Measurements from ENCODE around the gene LILRA5. TPM values are rescaled to one million over a fixed set of nuclear protein-coding genes. Genes with fewer than 3 reads are reported as not detected.
A peak's percentile ranks its signal among the peaks of the same experiment; 100 is the strongest.
"Not testable (repeated sequence)": the region's sequence is repeated elsewhere in the genome, so short reads cannot be mapped to it uniquely, and the experiment has no call there.

The LILRA5 gene
- total RNA-seq = under 1 TPM in 2 of 4 donors, not detected in 2; 0.45 to 0.81 TPM

GRCh38 chr19:54312436-54313377, at the start of gene LILRA5:
Gene LILRA5, minus strand, starts transcription at chr19:54313166. Its CDS starts 147 bp downstream, at chr19:54313019.
- Histone ChIP-seq H3K9me3 (no peaks in the 10 kb centered on the region), H3K27ac (no peak within 1 kb of the TSS), H3K4me3 (replicated peaks in 1 of 3) (no peak within 1 kb of the TSS), H3K36me3 (no peaks in the 10 kb centered on the region), H3K4me1 (no peaks in the 10 kb centered on the region), H3K27me3 (no peaks in the 10 kb centered on the region)
- intact Hi-C loops (cut with DNase I) = no loop called here
- 53 to 65% methylated on average over 9 to 10 of the region's 13 CpGs for WGBS, 2 donors
- no peak for TF ChIP-seq POLR2A (IDR thresholded peaks at IDR 0.05)
- TF ChIP-seq, protein P1, sequence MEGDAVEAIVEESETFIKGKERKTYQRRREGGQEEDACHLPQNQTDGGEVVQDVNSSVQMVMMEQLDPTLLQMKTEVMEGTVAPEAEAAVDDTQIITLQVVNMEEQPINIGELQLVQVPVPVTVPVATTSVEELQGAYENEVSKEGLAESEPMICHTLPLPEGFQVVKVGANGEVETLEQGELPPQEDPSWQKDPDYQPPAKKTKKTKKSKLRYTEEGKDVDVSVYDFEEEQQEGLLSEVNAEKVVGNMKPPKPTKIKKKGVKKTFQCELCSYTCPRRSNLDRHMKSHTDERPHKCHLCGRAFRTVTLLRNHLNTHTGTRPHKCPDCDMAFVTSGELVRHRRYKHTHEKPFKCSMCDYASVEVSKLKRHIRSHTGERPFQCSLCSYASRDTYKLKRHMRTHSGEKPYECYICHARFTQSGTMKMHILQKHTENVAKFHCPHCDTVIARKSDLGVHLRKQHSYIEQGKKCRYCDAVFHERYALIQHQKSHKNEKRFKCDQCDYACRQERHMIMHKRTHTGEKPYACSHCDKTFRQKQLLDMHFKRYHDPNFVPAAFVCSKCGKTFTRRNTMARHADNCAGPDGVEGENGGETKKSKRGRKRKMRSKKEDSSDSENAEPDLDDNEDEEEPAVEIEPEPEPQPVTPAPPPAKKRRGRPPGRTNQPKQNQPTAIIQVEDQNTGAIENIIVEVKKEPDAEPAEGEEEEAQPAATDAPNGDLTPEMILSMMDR (IDR thresholded peaks at IDR 0.05) = no peak
- peak in 1 of 2 donors; percentile 4 for DNase-seq

DNA sequence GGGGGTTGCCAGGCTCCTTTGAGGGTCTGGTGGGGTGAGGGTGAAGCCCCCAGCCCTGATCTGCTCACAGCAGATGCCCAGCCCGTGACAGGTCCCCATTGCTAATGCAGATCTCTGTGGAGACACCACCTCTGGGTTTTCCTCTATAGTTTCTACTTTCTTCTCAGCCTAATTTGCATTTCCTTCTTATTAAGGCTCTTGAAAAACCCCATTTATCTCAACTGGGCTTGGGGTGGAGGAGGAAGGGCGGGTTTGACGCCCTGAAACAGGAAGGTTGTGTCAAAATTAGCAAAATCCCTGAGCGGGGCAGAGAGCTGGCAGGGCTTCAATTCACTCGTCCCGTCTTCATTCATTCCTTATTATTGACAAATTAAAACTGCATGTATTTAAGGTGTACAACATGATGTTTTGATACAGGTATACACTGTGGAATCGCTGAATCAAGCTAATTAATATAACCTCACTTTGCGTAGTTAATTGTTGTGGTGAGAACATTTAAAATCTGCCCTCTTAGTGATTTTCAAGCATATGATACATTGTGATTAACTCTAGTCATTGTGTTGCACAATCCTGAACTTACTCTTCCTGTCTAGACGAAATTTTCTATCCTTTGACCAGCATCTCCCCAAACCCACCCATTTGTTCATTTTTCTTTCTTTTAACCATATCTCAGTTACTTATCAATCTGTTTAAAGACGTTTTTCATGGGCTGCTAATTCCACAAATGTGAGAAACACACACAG, 48.9 kb upstream of the LILRA5 start:
- intact Hi-C loops (cut with DNase I); H3K4me3 ChIP-seq (replicated peaks in 1 of 3); H3K27ac ChIP-seq; DNase-seq; H3K9me3 ChIP-seq; H3K27me3 ChIP-seq; H3K4me1 ChIP-seq; H3K36me3 ChIP-seq: not testable (repeated sequence)
- 49 to 58% methylated on average over 6 to 7 of the region's 10 CpGs for WGBS, 2 donors

- H3K36me3 ChIP-seq; H3K9me3 ChIP-seq; H3K27ac ChIP-seq; DNase-seq; H3K4me3 ChIP-seq (replicated peaks in 1 of 3); intact Hi-C loops (cut with DNase I); H3K27me3 ChIP-seq; H3K4me1 ChIP-seq: not testable (repeated sequence)
- TF ChIP-seq, protein P1 (IDR thresholded peaks at IDR 0.05) = peak in 1 of 6 experiments; percentile 18
- 61 to 93% methylated on average over 3 to 6 of the region's 21 CpGs for WGBS, 2 donors
Observed at GRCh38 chr19:54359149-54359820, 46.3 kb upstream of the LILRA5 start.

DNA sequence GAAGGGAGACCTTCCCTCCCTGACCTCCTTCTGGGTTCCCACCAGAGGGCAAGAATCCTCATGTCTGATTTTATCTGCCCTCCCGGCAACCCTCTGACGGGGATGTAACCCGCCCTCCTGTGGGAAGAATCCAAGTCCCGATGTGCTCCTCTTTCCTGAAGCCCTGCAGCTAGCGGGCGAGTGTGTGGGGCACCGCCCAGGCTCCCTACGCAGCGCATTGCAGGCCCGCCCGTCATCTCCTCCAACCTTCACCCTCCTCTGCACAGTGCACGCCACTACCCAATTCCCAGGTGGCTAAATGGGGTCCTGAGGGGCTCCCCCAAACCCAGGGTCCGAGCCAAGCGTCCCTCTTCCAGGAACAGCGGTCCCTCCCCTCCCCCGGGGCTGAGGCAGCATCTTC, 44.4 kb upstream of the LILRA5 start:
- Histone ChIP-seq H3K27me3 (no peaks in the 10 kb centered on the region), H3K4me3 (replicated peaks in 1 of 3) (no peak overlapping the region), H3K9me3 (no peaks in the 10 kb centered on the region), H3K36me3 (no peaks in the 10 kb centered on the region), H3K4me1 (no peaks in the 10 kb centered on the region), H3K27ac (no peak overlapping the region)
- DNase-seq = no peak
- TF ChIP-seq, protein P1 (IDR thresholded peaks at IDR 0.05) = no peak
- no peak for TF ChIP-seq POLR2A (IDR thresholded peaks at IDR 0.05)
- intact Hi-C loops (cut with DNase I) = no loop called here
- 72 to 76% methylated on average over 15 to 16 of the region's 16 CpGs for WGBS, 2 donors

GRCh38 chr19:54356444-54357056, 43.6 kb upstream of the LILRA5 start:
- no peaks in the 10 kb centered on the region for H3K27me3 ChIP-seq
- 67 to 71% methylated on average over 12 of the region's 12 CpGs for WGBS, 2 donors
- no peaks in the 10 kb centered on the region for H3K4me1 ChIP-seq
- DNase-seq = no peak
- no peak overlapping the region for H3K27ac ChIP-seq
- TF ChIP-seq, protein P1 (IDR thresholded peaks at IDR 0.05) = no peak
- no peak for TF ChIP-seq POLR2A (IDR thresholded peaks at IDR 0.05)
- H3K4me3 ChIP-seq (replicated peaks in 1 of 3) = no peak overlapping the region
- H3K36me3 ChIP-seq = no peaks in the 10 kb centered on the region
- intact Hi-C loops (cut with DNase I) = no loop called here
- H3K9me3 ChIP-seq = no peaks in the 10 kb centered on the region
